ENCODE measurements around the gene RFX3.

GRCh38 chr9:3281399-3281798 is 244.4 kb downstream of the RFX3 start:
- TF ChIP-seq, protein P1, sequence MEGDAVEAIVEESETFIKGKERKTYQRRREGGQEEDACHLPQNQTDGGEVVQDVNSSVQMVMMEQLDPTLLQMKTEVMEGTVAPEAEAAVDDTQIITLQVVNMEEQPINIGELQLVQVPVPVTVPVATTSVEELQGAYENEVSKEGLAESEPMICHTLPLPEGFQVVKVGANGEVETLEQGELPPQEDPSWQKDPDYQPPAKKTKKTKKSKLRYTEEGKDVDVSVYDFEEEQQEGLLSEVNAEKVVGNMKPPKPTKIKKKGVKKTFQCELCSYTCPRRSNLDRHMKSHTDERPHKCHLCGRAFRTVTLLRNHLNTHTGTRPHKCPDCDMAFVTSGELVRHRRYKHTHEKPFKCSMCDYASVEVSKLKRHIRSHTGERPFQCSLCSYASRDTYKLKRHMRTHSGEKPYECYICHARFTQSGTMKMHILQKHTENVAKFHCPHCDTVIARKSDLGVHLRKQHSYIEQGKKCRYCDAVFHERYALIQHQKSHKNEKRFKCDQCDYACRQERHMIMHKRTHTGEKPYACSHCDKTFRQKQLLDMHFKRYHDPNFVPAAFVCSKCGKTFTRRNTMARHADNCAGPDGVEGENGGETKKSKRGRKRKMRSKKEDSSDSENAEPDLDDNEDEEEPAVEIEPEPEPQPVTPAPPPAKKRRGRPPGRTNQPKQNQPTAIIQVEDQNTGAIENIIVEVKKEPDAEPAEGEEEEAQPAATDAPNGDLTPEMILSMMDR (IDR thresholded peaks at IDR 0.05 in 4 of 5, conservative IDR thresholded peaks at IDR 0.05 in 1 of 5), result no peak
- no peak for TF ChIP-seq POLR2A (IDR thresholded peaks at IDR 0.05)

Data from gastrocnemius medialis (tissue), 4 donors.